HK-2 (cell line): ENCODE measurements around the gene ZNF670.
"Not testable (repeated sequence)": the region's sequence is repeated elsewhere in the genome, so short reads cannot be mapped to it uniquely, and the experiment has no call there.

Experiments used
- DNase-seq: peaks from one replicate; pipeline ENCODE4 v3.0.0-alpha.2; 2018; ENCODE audit not compliant: unreplicated experiment

ZNF670 gene

GRCh38 chr1:247043406-247043805 is 35.2 kb downstream of the ZNF670 start:
- no peak for DNase-seq

DNA sequence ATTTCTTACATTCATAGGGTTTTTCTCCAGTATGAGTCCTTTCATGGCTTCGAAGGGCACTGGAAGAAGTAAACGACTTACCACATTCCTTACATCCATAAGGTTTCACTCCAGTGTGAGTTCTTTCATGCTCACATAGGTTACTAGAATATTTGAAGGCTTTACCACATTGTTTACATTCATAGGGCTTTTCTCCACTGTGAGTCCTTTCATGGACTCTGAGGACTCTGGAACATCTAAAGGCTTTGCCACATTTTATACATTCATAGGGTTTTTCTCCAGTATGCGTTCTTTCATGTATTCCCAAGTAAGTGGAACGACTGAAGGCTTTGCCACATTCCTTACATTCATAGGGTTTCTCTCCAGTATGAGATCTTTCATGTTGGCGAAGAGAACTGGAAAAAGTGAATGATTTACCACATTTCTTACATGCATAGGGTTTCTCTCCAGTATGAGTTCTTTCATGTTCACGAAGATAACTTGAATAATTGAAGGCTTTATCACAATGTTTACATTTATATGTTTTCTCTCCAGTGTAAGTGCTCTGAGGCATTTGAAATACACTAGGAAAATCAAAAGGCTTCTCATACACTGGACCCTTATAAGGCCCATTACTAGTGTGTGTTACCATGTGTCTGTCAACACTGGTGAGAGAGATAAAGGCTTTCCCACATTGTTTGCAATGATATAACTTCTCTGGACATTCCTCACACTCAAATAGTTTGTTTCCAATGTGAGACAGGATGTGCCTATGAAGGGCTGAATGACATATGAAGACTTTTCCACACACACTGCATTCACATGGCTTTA is 40.9 kb downstream of the ZNF670 start:
- no peak for DNase-seq

- DNase-seq: not testable (repeated sequence)
These were observed 46.3 kb downstream of the ZNF670 start for GRCh38 chr1:247032306-247032705.
